NCI-H146 treated with DMSO at 0.1 percent for 48 hours (cell line): Measurements from ENCODE around the gene POLR3GL.

Experiments used
- DNase-seq: peaks from one replicate; lab custom pipeline; 2025; ENCODE audit not compliant: unreplicated experiment; lab: John Stamatoyannopoulos, UW

The POLR3GL gene

GRCh38 chr1:145949219-145949618 is 15.3 kb upstream of the POLR3GL start:
- DNase-seq = no peak

- no peak for DNase-seq
These were observed 13.0 kb upstream of the POLR3GL start for GRCh38 chr1:145951526-145951925.

GRCh38 chr1:145952903-145953302 is 11.6 kb upstream of the POLR3GL start:
- DNase-seq = no peak

GRCh38 chr1:145953861-145954260 is 10.6 kb upstream of the POLR3GL start:
- no peak for DNase-seq

GRCh38 chr1:145955436-145955835 is 9.1 kb upstream of the POLR3GL start:
- DNase-seq = no peak

DNA sequence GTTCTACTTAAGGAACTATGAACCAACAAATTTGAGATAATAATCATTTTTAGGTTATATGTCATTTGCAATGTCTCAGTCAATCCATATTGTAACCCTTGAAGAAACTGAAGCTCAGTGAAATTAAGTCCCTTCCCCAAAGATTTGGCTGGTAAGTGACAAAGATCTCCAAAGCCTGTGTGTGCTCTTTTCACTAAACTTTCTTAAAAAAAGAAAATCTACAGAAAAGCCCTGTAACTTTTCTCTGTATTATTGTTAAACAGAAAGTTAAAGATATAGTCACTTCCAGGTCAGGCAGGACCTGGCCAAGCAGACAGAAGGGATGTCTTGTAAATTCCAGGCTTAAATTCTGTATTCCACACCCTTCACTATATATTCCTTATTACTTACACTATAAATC is 8.1 kb upstream of the POLR3GL start:
- no peak for DNase-seq

GRCh38 chr1:145956781-145957442 is 7.6 kb upstream of the POLR3GL start:
- no peak for DNase-seq

- peak; percentile 90 for DNase-seq
These were observed 6.8 kb upstream of the POLR3GL start, which contains the start of gene LIX1L for GRCh38 chr1:145957443-145958319. LIX1L (minus strand) TSS chr1:145958017; CDS start chr1:145957927, 90 bp downstream.

DNA sequence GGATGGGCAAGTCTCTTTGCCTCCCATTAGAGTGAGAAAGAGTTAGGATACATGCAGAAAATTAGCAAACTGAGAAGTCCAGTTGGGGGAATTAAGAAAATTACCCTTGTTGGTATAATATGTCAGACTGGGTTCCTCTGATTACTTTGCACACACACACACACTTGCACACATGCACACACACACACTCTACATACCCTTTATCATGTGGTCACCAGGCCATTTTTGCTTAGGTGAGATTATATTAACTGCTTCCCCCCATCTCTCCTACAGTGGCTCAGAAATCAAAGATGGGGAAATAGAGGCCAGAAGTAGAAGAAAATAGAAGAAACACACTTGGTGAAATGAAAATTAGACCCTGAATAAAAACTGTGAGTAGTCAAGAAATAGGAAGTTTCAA is 5.8 kb upstream of the POLR3GL start:
- no peak for DNase-seq

GRCh38 chr1:145959333-145959732 is 5.2 kb upstream of the POLR3GL start:
- no peak for DNase-seq

DNA sequence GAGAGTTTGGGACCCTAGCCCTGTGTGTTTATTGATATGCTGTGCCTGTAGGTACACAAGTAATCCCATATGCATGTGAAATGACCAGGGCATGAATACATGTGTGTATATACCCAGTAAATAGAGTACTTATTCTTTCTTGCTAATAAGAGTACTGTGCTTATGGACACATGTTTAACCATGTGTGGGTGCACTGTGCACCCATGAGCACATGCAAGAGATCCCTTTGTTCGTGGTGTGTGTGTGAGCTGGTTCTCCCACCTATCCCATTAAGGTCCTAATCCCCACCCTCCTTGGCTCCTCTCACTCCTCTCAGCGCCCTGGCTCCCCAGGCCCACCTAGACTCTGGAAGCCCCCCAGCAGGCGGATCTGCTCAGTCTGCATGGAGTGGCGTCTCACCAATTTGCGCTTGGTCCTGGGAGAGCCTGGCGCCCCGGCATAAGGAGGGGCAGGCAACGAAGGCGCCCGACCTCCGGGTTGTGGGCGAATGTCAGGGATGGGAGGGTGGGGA is 4.5 kb upstream of the POLR3GL start:
- no peak for DNase-seq

GRCh38 chr1:145960468-145961108 is 3.9 kb upstream of the POLR3GL start:
- peak; percentile 53 for DNase-seq

DNA sequence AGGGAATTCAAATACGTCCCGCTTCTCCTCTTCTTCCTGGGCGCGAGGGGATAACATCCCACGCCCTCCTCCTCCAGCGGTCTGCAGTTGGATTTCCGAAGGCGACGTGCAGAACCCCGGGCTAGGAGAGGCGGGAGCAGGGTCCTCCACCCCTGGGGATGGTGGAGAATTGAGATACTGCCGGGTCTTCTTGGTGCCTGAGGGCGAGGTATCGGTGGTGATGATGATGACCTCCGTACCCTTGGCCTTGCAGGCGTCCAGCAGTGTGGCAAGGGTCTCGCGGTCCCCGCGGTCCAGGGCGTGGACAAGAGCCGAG is 3.4 kb upstream of the POLR3GL start:
- DNase-seq = no peak

GRCh38 chr1:145961425-145962156 is 2.9 kb upstream of the POLR3GL start:
- peak; percentile 14 for DNase-seq

DNA sequence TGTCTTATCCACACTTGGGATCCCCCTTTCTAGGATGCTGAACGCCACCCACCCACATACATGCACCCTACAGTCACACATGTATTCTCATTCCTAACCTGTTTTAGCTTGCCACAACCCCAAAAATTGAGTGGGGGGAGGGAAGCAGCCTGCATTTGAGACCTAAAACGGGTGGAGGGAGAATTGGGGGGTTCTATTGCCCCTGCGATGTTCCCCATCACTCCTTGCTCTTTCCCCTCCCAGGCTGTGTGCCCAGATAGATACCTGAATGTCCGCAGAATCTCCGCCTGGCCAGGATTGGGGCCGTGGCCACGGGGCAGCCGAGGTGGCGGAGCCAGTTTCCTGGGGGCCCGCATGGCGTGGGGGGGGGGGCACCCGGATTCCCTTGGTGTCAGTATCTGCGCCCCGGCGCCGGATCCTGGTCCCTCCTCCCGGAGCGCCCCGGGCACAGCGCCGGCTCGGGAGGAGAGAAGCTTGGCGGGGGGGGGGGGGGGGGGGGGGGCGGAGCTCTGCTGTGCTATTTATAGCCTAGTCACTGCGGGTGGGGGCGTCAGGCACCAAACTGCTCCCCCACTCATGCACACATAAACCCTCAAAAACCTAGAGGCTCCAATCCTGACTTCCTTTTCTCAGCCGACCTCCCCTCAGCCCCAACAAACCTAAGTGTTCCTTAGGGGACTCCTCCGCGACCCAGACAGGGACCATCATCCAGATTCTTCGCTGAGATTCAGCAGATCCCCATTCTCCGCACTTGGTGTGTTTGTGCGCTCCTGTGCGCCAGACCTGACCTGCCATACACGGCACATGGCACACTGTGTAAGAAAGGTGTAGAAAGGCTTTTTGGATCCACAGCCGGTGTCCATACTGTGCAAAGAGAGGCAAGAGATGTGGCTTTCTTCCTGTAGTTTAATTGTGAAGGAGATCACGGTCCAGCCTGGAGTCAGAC is 2.1 kb upstream of the POLR3GL start:
- peak; percentile 28 for DNase-seq

GRCh38 chr1:145963265-145964019 is 1.0 kb upstream of the POLR3GL start:
- peak; percentile 34 for DNase-seq

DNA sequence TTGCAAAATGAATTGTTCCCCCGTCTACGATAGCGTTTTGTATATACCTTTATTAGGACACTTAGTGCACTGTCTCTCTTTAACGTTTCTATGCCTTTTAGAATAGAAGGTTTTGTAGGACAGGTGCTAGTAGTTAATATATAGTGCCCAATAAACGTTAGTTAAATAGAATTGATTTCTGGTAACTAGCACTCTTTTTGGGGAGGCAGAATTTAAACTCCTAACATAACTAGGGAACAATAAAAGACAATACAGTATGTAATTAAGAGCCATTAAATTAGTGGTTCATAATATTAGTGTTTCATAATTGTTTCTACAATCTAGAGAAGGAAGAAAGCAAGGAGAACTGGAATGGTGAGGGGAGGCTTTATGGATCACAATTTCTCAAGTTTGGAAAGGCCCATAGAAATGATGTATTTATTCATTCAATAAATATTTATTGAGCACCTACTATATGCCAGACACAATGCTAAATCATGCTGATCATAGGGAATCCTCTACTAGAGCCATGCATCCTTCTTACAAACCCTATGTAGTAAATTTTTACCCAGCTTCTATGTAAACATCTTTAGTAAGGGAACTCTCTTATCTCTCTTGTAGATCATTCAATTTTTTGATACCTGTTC is 742 bp downstream of the POLR3GL start:
- no peak for DNase-seq

GRCh38 chr1:145967288-145967687 is 2.8 kb downstream of the POLR3GL start:
- no peak for DNase-seq

DNA sequence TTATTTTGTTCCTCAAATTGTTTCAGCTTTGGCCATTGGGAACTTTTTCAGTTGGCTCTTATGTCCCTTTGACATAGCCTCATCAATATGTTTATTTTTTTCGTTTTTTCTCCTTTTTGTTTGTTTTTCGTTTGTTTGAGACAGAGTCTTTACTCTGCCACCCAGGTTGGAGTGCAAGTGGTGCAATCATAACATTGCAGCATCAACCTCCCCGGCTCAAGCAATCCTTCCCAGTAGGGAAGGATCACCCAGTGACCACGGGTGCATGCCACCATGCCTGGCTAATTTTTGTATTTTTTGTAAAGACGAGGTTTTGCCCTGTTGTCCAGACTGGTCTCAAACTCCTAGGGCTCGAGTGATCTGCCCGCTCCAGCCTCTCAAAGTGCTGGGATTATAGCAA is 8.1 kb downstream of the POLR3GL start:
- no peak for DNase-seq
